Vagina (tissue), 2 donors: ENCODE data around the gene CPA1.

Experiments used
- CTCF ChIP-seq, 3 experiments: fragments of 450-650 bp in 2 of 3; fragments of 200-600 bp in 1 of 3; sonication (generic) in 1 of 3; IDR thresholded peaks; one replicate each; pipeline ENCODE4 v1.5.1; 2017 to 2019; ENCODE audit warnings: antibody characterized with exemption in 3 of 3, mild to moderate bottlenecking in 2 of 3, moderate library complexity in 2 of 3
- POLR2A ChIP-seq, 2 donors: fragments of 450-650 bp; IDR thresholded peaks; one replicate each; pipeline ENCODE4 v1.6.1; 2017; ENCODE audit warnings: antibody characterized with exemption in 2 of 2, mild to moderate bottlenecking in 2 of 2, moderate library complexity in 2 of 2

- TF ChIP-seq CTCF (IDR thresholded peaks at IDR 0.05) (no peak), POLR2A (IDR thresholded peaks at IDR 0.05) (no peak)
Measured at GRCh38 chr7:130383187-130383980, 3.1 kb downstream of the CPA1 start.
